Measurements from ENCODE around the gene CELF4. TPM values are rescaled to one million over a fixed set of nuclear protein-coding genes. Genes with fewer than 3 reads are reported as not detected.

The CELF4 gene
- total RNA-seq, 8 experiments from 2014 or later: 3.0 to 59.9 (median 38.7) TPM

DNA sequence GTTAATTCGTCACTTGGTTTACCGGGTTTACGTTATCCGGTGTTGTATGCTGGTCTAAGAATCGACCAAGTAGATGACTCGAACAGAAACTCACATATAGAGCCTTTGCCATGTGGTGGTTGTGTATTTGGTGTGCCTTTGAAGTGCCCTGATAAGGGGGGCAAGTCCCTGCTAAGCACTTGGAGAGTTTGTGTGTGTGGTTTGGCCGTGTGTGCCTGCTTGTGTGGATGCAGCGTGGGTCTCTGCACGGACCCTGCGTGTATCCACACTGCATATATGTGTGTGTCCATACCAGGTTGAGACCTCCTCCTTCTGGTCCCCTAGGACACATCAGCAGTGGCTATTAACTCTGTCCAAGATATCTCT lies 2.4 kb upstream of the CELF4 start:
- in situ Hi-C loops (cut with MboI; ENCODE audit: low pct_unique_long_range_greater_than_20kb in 2 of 9, low sequenced_read_pairs in 9 of 9, unreplicated experiment in 9 of 9): no loop called here
- 34 to 100% (median 42%) methylated on average over 1 to 10 of the region's 10 CpGs; no CpG with 5 or more reads in 2 of the 10 experiments for WGBS, 10 experiments
- ATAC-seq (replicated peaks in 6 of 8): no peak
- Histone ChIP-seq H3K4me1 (replicated peaks in 1 of 2) (peaks cover 8% of the 10 kb centered on the region in 2 donors), H3K27ac (no peak overlapping the region), H3K4me3 (peak overlapping the region; percentile 58 to 96 (median 63))

DNA sequence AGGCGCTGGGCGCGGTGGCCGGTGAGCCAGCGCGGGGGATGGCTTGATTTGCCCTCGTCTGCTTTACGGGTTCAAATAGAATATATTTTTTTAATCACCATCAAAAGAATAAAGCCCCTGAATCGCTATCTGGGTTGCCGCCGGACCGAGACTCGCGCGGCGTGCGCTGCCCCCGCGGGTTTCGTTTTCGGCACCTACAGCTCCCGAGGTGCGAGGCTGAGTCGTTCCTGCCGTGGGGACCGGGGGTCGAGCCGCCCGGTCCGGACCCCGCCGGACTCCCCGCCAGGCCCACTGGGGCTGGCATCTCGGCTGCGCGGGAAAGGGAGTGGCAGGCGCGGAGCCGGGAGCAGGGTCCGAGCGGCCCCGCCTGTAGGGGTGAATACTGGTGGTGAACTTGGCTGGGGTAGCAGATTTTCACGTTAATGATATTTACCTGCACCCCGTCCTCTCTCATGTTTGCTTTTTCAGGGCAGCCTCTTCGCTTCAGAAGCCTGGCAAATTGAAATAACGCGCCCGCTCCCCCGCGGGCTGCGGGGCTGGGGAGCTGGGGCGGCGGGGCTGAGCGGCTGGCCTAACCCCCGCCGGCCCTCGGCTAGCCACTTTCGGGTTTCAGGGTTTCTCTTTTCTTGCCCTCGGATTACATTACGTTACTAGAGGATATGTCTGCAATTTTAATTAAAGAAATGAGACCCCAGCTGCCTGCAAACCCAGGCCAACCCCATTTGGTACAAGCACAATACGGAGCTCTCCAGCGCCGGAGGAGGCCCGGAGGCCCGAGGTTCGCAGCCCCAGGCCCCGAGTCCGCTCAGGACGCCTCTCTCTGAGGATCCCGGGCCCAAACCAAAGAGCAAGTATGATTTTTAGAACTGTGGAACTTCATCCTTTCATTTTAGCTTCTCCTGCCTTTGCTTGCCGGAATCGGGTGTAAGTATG lies 1.7 kb upstream of the CELF4 start:
- in situ Hi-C loops (cut with MboI; ENCODE audit: low pct_unique_long_range_greater_than_20kb in 2 of 9, low sequenced_read_pairs in 9 of 9, unreplicated experiment in 9 of 9): no loop called here
- ATAC-seq (replicated peaks in 6 of 8): peak in 1 of 8 experiments; percentile 2
- Histone ChIP-seq H3K27ac (peak overlapping the region; percentile 63 to 93), H3K4me3 (peak overlapping the region; percentile 58 to 96 (median 63)), H3K4me1 (replicated peaks in 1 of 2) (peaks cover 8 to 11% of the 10 kb centered on the region in 2 donors)
- 2 to 60% (median 20%) methylated on average over 1 to 11 of the region's 72 CpGs; no CpG with 5 or more reads in 3 of the 10 experiments for whole genome bisulfite sequencing, 10 experiments

DNA sequence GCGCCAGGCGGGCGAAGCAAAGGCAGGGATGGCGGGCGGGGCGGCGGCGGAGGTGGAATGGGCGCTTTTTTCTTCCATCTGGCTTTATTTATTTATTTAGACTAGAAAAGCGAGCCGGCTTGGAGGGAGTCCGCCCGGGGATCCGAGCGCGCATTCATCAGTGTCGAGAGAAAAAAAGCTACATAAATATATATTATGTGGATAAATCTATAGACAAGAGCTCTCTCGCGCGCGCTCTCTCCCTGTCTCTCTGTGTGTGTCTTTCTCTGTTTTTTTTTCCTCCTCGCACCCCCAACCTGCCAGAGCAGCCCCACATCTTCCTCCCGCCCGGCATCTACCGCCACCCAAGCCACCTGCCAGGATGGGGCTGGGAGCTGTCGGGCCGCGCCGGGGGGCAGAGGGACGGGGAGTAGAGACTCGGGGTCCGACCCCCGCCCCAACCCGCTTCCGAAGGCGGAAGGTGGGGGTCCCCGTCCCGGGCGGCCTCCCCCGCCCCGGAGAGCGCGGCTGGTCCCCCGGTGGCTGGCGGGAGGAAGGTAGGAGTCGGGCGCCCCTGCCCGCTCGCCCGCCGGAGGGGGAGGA lies 972 bp upstream of the CELF4 start:
- peak in 7 of 8 experiments; percentile 12 to 26 (median 19) for ATAC-seq (replicated peaks in 6 of 8)
- in situ Hi-C loops (cut with MboI; ENCODE audit: low pct_unique_long_range_greater_than_20kb in 2 of 9, low sequenced_read_pairs in 9 of 9, unreplicated experiment in 9 of 9): no loop called here
- peak overlapping the region; percentile 58 to 96 (median 63) for H3K4me3 ChIP-seq
- H3K27ac ChIP-seq: peak overlapping the region; percentile 83 to 93
- 0 to 7% (median 0%) methylated on average over 1 to 19 of the region's 51 CpGs; no CpG with 5 or more reads in 2 of the 10 experiments for WGBS, 10 experiments
- H3K4me1 ChIP-seq (replicated peaks in 1 of 2): peaks cover 8 to 14% of the 10 kb centered on the region in 2 donors

DNA sequence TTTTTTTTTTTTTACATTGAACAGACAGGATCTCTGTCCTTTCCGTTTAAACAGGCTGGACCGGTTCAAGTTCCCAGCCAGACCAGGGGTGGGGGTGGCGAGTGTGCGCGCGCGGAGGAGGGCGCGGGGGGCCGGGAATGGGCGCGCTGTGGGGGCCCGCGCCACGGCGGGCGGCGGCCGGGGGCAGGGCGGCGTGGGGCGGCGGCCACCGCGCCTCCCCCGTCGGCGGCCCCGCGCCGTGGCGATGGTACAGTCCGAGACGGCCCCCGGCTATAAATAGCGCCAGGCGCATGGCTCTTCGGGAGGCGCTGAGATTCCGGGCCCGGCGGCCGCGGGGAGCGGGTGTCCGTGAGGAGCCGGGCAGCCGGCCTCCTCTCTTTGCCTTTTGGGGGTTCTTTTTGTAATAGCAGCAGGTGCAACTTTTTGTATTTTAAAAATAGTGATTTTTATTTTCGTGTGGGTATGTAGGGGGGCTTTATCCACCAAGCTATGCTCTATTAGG lies 430 bp upstream of the CELF4 start:
- in situ Hi-C loops (cut with MboI; ENCODE audit: low pct_unique_long_range_greater_than_20kb in 2 of 9, low sequenced_read_pairs in 9 of 9, unreplicated experiment in 9 of 9): no loop called here
- peak overlapping the region; percentile 83 to 93 for H3K27ac ChIP-seq
- peak overlapping the region; percentile 58 to 96 (median 63) for H3K4me3 ChIP-seq
- peak; percentile 66 to 85 (median 79) for ATAC-seq (replicated peaks in 6 of 8)
- H3K4me1 ChIP-seq (replicated peaks in 1 of 2): peaks cover 8 to 17% of the 10 kb centered on the region in 2 donors
- 0 to 17% (median 0%) methylated on average over 1 to 12 of the region's 49 CpGs; no CpG with 5 or more reads in 3 of the 10 experiments for WGBS, 10 experiments

DNA sequence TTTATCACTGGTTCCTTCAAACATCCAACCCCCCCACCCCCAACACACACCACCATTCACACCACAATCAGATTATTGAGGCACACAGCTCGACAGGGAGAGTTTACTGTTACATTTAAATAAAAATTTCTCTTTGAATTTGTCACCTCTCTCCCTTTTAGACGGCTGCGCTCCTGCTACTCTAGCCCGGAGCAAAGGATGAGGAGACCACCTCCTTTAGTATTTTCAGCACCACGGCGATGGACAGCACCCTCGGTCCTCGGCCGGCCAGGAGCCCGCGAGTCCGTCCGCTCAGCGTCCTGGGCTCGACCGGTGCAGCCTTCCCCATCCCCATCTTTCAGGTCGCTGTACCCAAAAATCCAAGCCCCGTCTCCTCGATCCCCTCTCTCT lies 892 bp downstream of the CELF4 start:
- WGBS, 10 experiments: 0 to 5% (median 0%) methylated on average over 1 to 12 of the region's 19 CpGs; no CpG with 5 or more reads in 5 of the 10 experiments
- H3K4me3 ChIP-seq: peak overlapping the region; percentile 58 to 96 (median 63)
- ATAC-seq (replicated peaks in 6 of 8): peak in 7 of 8 experiments; percentile 3 to 68 (median 7)
- H3K4me1 ChIP-seq (replicated peaks in 1 of 2): peaks cover 8 to 30% of the 10 kb centered on the region in 2 donors
- in situ Hi-C loops (cut with MboI; ENCODE audit: low pct_unique_long_range_greater_than_20kb in 2 of 9, low sequenced_read_pairs in 9 of 9, unreplicated experiment in 9 of 9): no loop called here
- H3K27ac ChIP-seq: peak overlapping the region; percentile 27 to 93

DNA sequence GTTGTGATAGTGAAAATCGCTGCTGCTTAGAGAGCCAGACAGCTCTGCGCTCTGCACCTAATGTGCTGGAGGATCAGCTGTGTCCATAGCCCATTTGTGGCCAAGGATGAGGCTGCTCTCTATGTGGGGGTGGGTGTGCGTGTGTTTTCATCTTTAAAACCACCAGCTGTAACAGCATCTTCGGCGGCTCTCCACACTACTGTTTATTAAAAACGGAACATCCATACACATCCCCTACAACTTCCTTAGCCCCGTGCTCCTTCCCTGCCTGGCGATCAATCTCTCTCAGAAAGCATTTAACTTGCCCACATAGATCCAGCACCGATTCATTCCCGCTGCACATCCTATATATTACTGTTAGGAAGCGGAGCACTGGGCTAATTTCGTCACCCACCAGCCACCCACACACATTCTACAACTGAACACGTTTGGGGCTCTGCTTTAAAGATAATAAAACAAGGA lies 1.6 kb downstream of the CELF4 start:
- 0 to 43% (median 22%) methylated on average over 2 to 11 of the region's 13 CpGs; no CpG with 5 or more reads in 1 of the 10 experiments for WGBS, 10 experiments
- H3K27ac ChIP-seq: no peak overlapping the region
- ATAC-seq (replicated peaks in 6 of 8): no peak
- in situ Hi-C loops (cut with MboI; ENCODE audit: low pct_unique_long_range_greater_than_20kb in 2 of 9, low sequenced_read_pairs in 9 of 9, unreplicated experiment in 9 of 9): no loop called here
- H3K4me1 ChIP-seq (replicated peaks in 1 of 2): peaks cover 13 to 37% of the 10 kb centered on the region in 2 donors
- peak overlapping the region; percentile 58 to 96 (median 63) for H3K4me3 ChIP-seq

DNA sequence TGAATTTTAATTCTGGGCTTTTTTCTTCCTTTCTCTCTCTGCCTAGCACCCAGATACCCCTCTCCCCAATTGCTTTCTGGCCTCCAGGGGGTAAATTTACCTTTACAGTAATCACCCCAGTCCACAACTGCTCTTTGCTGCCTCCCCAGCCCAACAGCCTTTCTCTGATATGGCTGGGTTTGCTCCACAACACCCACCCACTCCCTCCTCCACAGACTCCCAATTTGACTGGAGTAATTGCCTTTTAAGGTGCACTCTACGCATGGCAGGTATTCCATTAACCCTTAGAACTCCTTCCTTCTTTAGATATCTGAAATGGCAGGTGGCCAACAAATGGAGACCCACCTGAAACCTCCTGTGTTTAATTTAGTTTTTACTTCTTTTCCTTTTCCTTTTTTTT lies 3.6 kb downstream of the CELF4 start:
- ATAC-seq (replicated peaks in 6 of 8): no peak
- peaks cover 10 to 45% of the 10 kb centered on the region in 2 donors for H3K4me1 ChIP-seq (replicated peaks in 1 of 2)
- no peak overlapping the region for H3K27ac ChIP-seq
- in situ Hi-C loops (cut with MboI; ENCODE audit: low pct_unique_long_range_greater_than_20kb in 2 of 9, low sequenced_read_pairs in 9 of 9, unreplicated experiment in 9 of 9): no loop called here
- H3K4me3 ChIP-seq: peak overlapping the region in 4 of 5 donors; percentile 58 to 96 (median 72)
- 20 to 50% (median 33%) methylated on average over 1 of the region's 1 CpG; no CpG with 5 or more reads in 4 of the 10 experiments for WGBS, 10 experiments

DNA sequence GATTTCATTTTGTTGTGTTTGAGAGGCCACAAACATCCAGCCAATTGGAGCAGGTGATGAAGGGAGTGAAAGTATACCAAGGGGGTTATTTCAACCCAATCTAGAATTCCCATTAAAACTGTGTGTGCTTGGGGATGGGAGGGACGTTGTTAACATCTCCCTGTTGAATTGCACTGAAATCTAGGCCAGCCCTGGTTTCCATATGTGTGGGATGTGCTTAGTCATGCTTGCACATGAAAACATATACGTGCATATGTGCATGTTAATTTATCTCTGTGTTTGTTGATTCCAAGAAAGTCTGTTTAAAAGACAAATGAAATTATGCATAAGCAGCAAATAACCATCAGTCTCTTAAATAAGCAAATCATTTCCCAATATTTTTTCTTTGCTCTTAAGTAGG lies 5.6 kb downstream of the CELF4 start:
- H3K4me1 ChIP-seq (replicated peaks in 1 of 2): peaks cover 21 to 64% of the 10 kb centered on the region in 2 donors
- WGBS, 10 experiments: 0 to 40% (median 16%) methylated on average over 1 to 2 of the region's 2 CpGs; no CpG with 5 or more reads in 3 of the 10 experiments
- no peak overlapping the region for H3K27ac ChIP-seq
- peak in 3 of 8 experiments; percentile 60 to 85 (median 75) for ATAC-seq (replicated peaks in 6 of 8)
- no peak overlapping the region for H3K4me3 ChIP-seq
- in situ Hi-C loops (cut with MboI; ENCODE audit: low pct_unique_long_range_greater_than_20kb in 2 of 9, low sequenced_read_pairs in 9 of 9, unreplicated experiment in 9 of 9): no loop called here

DNA sequence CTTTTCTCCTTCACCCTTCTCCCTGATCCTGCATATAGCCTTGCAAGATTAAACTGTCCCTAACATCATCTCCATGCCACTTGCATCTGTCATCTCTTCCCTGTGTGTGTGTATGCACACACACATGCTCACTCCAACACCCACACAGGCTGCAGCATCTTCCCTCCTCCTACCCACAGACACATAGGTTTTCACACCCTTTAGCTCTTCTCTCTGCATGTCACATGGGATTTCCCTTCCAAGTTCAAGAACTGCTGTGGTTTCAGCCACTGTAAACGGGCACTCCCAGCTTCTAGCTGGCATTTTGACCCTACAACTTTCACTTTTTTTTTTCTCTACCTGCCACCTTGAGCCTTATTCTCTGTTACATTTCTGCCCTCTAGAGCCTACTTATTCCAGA lies 6.4 kb downstream of the CELF4 start:
- H3K4me3 ChIP-seq: no peak overlapping the region
- no peak overlapping the region for H3K27ac ChIP-seq
- peaks cover 29 to 73% of the 10 kb centered on the region in 2 donors for H3K4me1 ChIP-seq (replicated peaks in 1 of 2)
- WGBS, 10 experiments: 0 to 100% (median 33%) methylated on average over 1 of the region's 1 CpG; no CpG with 5 or more reads in 3 of the 10 experiments
- peak in 5 of 8 experiments; percentile 5 to 25 (median 17) for ATAC-seq (replicated peaks in 6 of 8)
- in situ Hi-C loops (cut with MboI; ENCODE audit: low pct_unique_long_range_greater_than_20kb in 2 of 9, low sequenced_read_pairs in 9 of 9, unreplicated experiment in 9 of 9): no loop called here

DNA sequence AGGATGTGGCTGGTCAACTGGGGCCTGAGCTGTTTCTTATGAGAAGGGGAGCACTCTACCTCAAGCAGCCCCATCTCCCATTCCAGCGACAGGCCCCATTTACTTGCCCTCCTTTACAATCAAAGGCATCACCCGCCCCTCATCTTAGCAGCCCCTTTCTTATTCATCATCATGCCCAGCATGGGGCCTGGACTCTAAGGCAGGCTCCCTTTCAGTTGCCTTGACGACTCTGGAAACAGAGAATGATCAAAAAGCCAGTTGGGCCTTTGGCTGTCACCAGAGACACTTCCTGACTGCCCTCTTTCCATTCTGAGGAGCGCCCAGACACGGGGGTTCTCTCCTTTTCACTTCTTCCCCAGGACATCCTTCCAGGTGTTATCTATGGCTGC lies 11.2 kb downstream of the CELF4 start:
- in situ Hi-C loops (cut with MboI; ENCODE audit: low pct_unique_long_range_greater_than_20kb in 2 of 9, low sequenced_read_pairs in 9 of 9, unreplicated experiment in 9 of 9): no loop called here
- H3K4me3 ChIP-seq: no peak overlapping the region

DNA sequence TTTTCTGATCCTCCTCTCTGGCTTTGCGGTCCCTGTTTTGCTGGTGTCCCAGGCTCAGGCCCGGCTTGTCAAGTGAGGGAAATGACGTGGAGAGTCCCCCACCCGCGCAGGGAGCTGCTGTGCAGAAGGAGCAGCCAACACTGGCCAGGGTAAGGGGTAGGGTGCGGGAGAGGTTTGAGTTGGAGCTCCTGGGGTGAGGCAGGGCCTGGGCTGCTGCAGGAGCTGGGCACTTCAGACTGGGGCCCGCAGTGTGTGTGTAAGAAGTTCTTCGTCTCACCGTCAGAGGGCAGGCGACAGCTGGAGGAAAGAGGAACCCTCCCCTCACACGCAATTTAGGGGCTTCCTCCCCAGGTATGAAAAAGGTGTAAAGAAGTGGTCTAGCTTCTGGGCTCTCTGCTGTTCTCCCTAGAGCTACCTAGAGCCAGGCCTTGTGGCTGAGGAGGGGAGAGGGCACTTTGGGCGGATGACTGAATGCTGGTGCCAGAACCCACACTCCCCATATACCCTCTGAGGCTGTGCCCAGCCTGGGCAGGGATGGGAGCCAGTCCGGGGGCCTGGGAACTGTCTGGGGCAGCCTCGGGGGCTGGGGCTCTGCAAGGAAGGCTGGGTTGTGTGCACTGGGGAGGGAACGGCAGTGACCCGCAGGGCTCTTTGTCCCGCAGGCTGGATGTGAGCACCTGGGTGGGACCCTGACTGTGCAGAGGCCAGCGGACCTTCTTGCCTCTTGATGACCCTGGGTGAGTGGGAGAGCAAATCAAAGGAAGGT lies 11.8 kb downstream of the CELF4 start:
- in situ Hi-C loops (cut with MboI; ENCODE audit: low pct_unique_long_range_greater_than_20kb in 2 of 9, low sequenced_read_pairs in 9 of 9, unreplicated experiment in 9 of 9): no loop called here
- peaks cover 32 to 49% of the 10 kb centered on the region in 2 donors for H3K4me1 ChIP-seq (replicated peaks in 1 of 2)
- H3K27ac ChIP-seq: no peak overlapping the region
- peak in 6 of 8 experiments; percentile 23 to 48 (median 36) for ATAC-seq (replicated peaks in 6 of 8)
- 25 to 84% (median 50%) methylated on average over 1 to 5 of the region's 18 CpGs; no CpG with 5 or more reads in 3 of the 10 experiments for whole genome bisulfite sequencing, 10 experiments
- H3K4me3 ChIP-seq: no peak overlapping the region

More for the DNA sequence above, 11.2 kb downstream of the CELF4 start:
- peak in 4 of 8 experiments; percentile 18 to 31 (median 22) for ATAC-seq (replicated peaks in 6 of 8)
- H3K4me1 ChIP-seq (replicated peaks in 1 of 2): peaks cover 38 to 55% of the 10 kb centered on the region in 2 donors
- 0 to 17% (median 7%) methylated on average over 1 to 3 of the region's 5 CpGs; no CpG with 5 or more reads in 6 of the 10 experiments for WGBS, 10 experiments
- H3K27ac ChIP-seq: no peak overlapping the region

DNA sequence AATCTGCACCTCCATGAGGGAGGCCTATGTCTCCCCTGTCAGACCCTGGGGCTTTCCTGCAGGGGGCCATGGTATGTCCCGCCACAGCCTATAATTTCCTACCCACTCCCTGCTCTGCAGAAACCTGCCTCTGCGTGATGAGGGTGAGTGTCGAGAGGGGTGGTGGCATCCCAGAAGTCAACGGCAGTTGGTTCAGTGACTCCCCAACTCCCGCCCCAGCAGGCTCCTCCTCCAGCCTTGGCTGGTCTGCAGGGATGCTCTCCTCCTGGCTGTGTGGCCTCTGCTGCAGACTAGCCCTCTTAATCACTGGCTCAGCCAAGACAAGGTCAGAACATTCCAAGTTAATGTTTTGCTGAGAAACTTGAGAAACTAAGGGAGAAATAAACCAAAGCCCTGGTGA lies 13.3 kb downstream of the CELF4 start:
- ATAC-seq (replicated peaks in 6 of 8): peak in 3 of 8 experiments; percentile 18 to 78 (median 46)
- in situ Hi-C loops (cut with MboI; ENCODE audit: low pct_unique_long_range_greater_than_20kb in 2 of 9, low sequenced_read_pairs in 9 of 9, unreplicated experiment in 9 of 9): no loop called here

More for the DNA sequence above, 13.3 kb downstream of the CELF4 start:
- H3K4me3 ChIP-seq: no peak overlapping the region
- H3K4me1 ChIP-seq (replicated peaks in 1 of 2): peaks cover 31 to 38% of the 10 kb centered on the region in 2 donors
- 0 to 80% (median 80%) methylated on average over 1 to 2 of the region's 5 CpGs; no CpG with 5 or more reads in 3 of the 10 experiments for WGBS, 10 experiments
- no peak overlapping the region for H3K27ac ChIP-seq
